GM23338 (cell line): ENCODE data around the gene OTUD5.

ENCODE experiments used
- CREB1 ChIP-seq: fragments of 250-450 bp; sonication (Bioruptor Pico); IDR thresholded peaks from 2 replicates; pipeline ENCODE4 v1.5.0; 2020; ENCODE audit warnings: low read depth, mild to moderate bottlenecking, moderate library complexity
- EZH2 ChIP-seq: fragments of 200-600 bp; sonication (generic); IDR thresholded peaks from one replicate; pipeline ENCODE4 v1.8.0; 2017; ENCODE audit warnings: antibody characterized with exemption, mild to moderate bottlenecking, low read depth; ENCODE audit not compliant: unreplicated experiment
- EZH2phosphoT487 ChIP-seq: fragments of 200-600 bp; sonication (generic); IDR thresholded peaks from one replicate; pipeline ENCODE4 v1.8.1; 2018; ENCODE audit warnings: antibody characterized with exemption; ENCODE audit not compliant: unreplicated experiment
- JUNB ChIP-seq: IDR thresholded peaks from one replicate; pipeline ENCODE4 v1.6.1; 2016; ENCODE audit warnings: antibody characterized with exemption; ENCODE audit not compliant: unreplicated experiment
- NANOG ChIP-seq: IDR thresholded peaks from 2 replicates; pipeline ENCODE4 v1.6.1; 2016; ENCODE audit warnings: antibody characterized with exemption, borderline replicate concordance
- POLR2AphosphoS5 ChIP-seq: IDR thresholded peaks from 2 replicates; pipeline ENCODE4 v1.6.1; 2016; ENCODE audit warnings: antibody characterized with exemption, low read depth
- STAT1 ChIP-seq: IDR thresholded peaks from one replicate; pipeline ENCODE4 v1.6.1; 2016; ENCODE audit warnings: antibody characterized with exemption; ENCODE audit not compliant: unreplicated experiment
- ZNF331 ChIP-seq: fragments of 250-450 bp; sonication (Bioruptor Pico); IDR thresholded peaks from 2 replicates; pipeline ENCODE4 v1.5.0; 2020; ENCODE audit warnings: low read depth, mild to moderate bottlenecking, moderate library complexity
- TF ChIP-seq, protein P1 (sequence below), 2 experiments: fragments of 200-600 bp in 1 of 2; sonication (generic) in 1 of 2; conservative IDR thresholded peaks; 2 replicates each; pipeline versions ENCODE4 v1.5.1 to v1.6.1; 2016 to 2017; ENCODE audit warnings: antibody characterized with exemption in 2 of 2, low read depth in 2 of 2, mild to moderate bottlenecking in 2 of 2, moderate library complexity in 1 of 2
- TF ChIP-seq, protein P2 (sequence below): IDR thresholded peaks from one replicate; pipeline ENCODE4 v1.6.1; 2018; ENCODE audit warnings: antibody characterized with exemption; ENCODE audit not compliant: unreplicated experiment
- TF ChIP-seq, protein P3 (sequence below): fragments of 250-450 bp; sonication (Bioruptor Pico); IDR thresholded peaks from 2 replicates; pipeline ENCODE4 v1.5.0; 2020; ENCODE audit warnings: mild to moderate bottlenecking, moderate library complexity

DNA sequence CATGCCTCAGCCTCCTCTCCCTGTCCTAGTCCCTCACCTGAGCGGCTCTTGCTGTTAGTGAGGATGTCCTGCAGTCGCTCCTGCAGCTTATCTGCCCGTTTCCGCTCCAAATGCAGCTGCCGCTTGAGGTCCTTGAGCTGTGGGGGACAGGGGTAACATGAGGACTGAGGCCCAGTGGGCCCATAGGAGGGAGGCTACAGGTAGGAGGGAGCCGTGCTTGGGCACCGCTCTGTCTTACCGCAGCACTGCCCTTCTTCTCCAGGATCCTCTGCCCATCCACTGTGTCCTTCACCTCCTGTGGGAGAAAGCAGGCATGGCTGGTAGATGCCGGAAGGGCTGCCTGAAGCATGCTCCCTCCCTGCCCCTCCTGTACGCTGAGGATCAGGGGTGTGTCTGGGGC, 23.8 kb upstream of the OTUD5 start:
- TF ChIP-seq, protein P1, sequence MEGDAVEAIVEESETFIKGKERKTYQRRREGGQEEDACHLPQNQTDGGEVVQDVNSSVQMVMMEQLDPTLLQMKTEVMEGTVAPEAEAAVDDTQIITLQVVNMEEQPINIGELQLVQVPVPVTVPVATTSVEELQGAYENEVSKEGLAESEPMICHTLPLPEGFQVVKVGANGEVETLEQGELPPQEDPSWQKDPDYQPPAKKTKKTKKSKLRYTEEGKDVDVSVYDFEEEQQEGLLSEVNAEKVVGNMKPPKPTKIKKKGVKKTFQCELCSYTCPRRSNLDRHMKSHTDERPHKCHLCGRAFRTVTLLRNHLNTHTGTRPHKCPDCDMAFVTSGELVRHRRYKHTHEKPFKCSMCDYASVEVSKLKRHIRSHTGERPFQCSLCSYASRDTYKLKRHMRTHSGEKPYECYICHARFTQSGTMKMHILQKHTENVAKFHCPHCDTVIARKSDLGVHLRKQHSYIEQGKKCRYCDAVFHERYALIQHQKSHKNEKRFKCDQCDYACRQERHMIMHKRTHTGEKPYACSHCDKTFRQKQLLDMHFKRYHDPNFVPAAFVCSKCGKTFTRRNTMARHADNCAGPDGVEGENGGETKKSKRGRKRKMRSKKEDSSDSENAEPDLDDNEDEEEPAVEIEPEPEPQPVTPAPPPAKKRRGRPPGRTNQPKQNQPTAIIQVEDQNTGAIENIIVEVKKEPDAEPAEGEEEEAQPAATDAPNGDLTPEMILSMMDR (conservative IDR thresholded peaks at IDR 0.05; ENCODE audit: low read depth in 2 of 2) = no peak
- TF ChIP-seq EZH2 = no peak
- no peak for TF ChIP-seq EZH2phosphoT487
- TF ChIP-seq, protein P2, sequence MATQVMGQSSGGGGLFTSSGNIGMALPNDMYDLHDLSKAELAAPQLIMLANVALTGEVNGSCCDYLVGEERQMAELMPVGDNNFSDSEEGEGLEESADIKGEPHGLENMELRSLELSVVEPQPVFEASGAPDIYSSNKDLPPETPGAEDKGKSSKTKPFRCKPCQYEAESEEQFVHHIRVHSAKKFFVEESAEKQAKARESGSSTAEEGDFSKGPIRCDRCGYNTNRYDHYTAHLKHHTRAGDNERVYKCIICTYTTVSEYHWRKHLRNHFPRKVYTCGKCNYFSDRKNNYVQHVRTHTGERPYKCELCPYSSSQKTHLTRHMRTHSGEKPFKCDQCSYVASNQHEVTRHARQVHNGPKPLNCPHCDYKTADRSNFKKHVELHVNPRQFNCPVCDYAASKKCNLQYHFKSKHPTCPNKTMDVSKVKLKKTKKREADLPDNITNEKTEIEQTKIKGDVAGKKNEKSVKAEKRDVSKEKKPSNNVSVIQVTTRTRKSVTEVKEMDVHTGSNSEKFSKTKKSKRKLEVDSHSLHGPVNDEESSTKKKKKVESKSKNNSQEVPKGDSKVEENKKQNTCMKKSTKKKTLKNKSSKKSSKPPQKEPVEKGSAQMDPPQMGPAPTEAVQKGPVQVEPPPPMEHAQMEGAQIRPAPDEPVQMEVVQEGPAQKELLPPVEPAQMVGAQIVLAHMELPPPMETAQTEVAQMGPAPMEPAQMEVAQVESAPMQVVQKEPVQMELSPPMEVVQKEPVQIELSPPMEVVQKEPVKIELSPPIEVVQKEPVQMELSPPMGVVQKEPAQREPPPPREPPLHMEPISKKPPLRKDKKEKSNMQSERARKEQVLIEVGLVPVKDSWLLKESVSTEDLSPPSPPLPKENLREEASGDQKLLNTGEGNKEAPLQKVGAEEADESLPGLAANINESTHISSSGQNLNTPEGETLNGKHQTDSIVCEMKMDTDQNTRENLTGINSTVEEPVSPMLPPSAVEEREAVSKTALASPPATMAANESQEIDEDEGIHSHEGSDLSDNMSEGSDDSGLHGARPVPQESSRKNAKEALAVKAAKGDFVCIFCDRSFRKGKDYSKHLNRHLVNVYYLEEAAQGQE = no peak
- no peak for TF ChIP-seq ZNF331 (CRISPR knock-in tag)
- TF ChIP-seq POLR2AphosphoS5 = no peak
- no peak for TF ChIP-seq STAT1
- TF ChIP-seq CREB1 (CRISPR knock-in tag) = no peak
- TF ChIP-seq, protein P3, sequence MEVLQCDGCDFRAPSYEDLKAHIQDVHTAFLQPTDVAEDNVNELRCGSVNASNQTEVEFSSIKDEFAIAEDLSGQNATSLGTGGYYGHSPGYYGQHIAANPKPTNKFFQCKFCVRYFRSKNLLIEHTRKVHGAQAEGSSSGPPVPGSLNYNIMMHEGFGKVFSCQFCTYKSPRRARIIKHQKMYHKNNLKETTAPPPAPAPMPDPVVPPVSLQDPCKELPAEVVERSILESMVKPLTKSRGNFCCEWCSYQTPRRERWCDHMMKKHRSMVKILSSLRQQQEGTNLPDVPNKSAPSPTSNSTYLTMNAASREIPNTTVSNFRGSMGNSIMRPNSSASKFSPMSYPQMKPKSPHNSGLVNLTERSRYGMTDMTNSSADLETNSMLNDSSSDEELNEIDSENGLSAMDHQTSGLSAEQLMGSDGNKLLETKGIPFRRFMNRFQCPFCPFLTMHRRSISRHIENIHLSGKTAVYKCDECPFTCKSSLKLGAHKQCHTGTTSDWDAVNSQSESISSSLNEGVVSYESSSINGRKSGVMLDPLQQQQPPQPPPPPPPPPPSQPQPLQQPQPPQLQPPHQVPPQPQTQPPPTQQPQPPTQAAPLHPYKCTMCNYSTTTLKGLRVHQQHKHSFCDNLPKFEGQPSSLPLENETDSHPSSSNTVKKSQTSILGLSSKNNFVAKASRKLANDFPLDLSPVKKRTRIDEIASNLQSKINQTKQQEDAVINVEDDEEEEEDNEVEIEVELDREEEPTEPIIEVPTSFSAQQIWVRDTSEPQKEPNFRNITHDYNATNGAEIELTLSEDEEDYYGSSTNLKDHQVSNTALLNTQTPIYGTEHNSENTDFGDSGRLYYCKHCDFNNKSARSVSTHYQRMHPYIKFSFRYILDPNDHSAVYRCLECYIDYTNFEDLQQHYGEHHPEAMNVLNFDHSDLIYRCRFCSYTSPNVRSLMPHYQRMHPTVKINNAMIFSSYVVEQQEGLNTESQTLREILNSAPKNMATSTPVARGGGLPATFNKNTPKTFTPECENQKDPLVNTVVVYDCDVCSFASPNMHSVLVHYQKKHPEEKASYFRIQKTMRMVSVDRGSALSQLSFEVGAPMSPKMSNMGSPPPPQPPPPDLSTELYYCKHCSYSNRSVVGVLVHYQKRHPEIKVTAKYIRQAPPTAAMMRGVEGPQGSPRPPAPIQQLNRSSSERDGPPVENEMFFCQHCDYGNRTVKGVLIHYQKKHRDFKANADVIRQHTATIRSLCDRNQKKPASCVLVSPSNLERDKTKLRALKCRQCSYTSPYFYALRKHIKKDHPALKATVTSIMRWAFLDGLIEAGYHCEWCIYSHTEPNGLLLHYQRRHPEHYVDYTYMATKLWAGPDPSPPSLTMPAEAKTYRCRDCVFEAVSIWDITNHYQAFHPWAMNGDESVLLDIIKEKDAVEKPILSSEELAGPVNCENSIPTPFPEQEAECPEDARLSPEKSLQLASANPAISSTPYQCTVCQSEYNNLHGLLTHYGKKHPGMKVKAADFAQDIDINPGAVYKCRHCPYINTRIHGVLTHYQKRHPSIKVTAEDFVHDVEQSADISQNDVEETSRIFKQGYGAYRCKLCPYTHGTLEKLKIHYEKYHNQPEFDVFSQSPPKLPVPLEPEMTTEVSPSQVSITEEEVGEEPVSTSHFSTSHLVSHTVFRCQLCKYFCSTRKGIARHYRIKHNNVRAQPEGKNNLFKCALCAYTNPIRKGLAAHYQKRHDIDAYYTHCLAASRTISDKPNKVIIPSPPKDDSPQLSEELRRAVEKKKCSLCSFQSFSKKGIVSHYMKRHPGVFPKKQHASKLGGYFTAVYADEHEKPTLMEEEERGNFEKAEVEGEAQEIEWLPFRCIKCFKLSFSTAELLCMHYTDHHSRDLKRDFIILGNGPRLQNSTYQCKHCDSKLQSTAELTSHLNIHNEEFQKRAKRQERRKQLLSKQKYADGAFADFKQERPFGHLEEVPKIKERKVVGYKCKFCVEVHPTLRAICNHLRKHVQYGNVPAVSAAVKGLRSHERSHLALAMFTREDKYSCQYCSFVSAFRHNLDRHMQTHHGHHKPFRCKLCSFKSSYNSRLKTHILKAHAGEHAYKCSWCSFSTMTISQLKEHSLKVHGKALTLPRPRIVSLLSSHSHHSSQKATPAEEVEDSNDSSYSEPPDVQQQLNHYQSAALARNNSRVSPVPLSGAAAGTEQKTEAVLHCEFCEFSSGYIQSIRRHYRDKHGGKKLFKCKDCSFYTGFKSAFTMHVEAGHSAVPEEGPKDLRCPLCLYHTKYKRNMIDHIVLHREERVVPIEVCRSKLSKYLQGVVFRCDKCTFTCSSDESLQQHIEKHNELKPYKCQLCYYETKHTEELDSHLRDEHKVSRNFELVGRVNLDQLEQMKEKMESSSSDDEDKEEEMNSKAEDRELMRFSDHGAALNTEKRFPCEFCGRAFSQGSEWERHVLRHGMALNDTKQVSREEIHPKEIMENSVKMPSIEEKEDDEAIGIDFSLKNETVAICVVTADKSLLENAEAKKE (CRISPR knock-in tag) = no peak
- no peak for TF ChIP-seq JUNB
- no peak for TF ChIP-seq NANOG
